ENCODE results near the gene ONECUT2.

ONECUT2 gene

DNA sequence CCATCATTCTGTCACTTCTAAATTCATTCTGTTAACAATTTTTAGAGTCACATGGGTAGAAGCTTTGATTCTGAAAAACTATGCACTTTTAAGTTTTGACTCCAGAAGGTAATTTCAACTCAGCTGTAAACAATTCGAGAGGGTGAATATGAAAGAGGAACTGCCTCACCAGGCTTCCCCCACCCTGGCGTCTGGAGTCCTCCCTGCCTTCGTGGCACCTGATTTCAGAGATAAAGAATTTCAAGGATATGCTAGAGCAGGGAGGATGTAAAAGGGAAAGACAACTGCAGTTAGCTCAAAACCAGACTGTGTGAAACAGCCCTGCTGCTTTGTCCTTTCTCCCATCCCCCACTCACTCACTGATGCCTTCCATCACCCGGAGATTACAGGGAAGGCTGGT lies 40.7 kb downstream of the ONECUT2 start:
- H4K20me1 ChIP-seq (ENCODE audit: insufficient read depth, low read length) = no peaks in the 10 kb centered on the region
- no peak overlapping the region for H3K27ac ChIP-seq (ENCODE audit: low read length)
- H3K4me2 ChIP-seq (ENCODE audit: insufficient read depth, low read length) = no peak overlapping the region
- no peak overlapping the region for H3K4me3 ChIP-seq (ENCODE audit: low read depth in 1 of 2, low read length in 2 of 2)
- no peaks in the 10 kb centered on the region for H3K9me3 ChIP-seq (ENCODE audit: insufficient read depth, low read length, severe bottlenecking)
- no peaks in the 10 kb centered on the region for H3K4me1 ChIP-seq (ENCODE audit: insufficient read depth, low read length)
- TF ChIP-seq EZH2 (IDR thresholded peaks at IDR 0.05; ENCODE audit: borderline replicate concordance, low read depth, low read length, severe bottlenecking) = no peak
- TF ChIP-seq, protein P1, sequence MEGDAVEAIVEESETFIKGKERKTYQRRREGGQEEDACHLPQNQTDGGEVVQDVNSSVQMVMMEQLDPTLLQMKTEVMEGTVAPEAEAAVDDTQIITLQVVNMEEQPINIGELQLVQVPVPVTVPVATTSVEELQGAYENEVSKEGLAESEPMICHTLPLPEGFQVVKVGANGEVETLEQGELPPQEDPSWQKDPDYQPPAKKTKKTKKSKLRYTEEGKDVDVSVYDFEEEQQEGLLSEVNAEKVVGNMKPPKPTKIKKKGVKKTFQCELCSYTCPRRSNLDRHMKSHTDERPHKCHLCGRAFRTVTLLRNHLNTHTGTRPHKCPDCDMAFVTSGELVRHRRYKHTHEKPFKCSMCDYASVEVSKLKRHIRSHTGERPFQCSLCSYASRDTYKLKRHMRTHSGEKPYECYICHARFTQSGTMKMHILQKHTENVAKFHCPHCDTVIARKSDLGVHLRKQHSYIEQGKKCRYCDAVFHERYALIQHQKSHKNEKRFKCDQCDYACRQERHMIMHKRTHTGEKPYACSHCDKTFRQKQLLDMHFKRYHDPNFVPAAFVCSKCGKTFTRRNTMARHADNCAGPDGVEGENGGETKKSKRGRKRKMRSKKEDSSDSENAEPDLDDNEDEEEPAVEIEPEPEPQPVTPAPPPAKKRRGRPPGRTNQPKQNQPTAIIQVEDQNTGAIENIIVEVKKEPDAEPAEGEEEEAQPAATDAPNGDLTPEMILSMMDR (IDR thresholded peaks at IDR 0.05; ENCODE audit: borderline replicate concordance, extremely low read depth, low read length, poor library complexity, severe bottlenecking) = no peak
- ATAC-seq (ENCODE audit: insufficient read depth, low read depth) (no peak), DNase-seq (no peak)
- H3K9ac ChIP-seq (ENCODE audit: low read depth, low read length) = no peak overlapping the region
- H2AFZ ChIP-seq (ENCODE audit: low read depth, low read length) = no peak overlapping the region
- peaks cover 11% of the 10 kb centered on the region for H3K27me3 ChIP-seq (ENCODE audit: insufficient read depth, low read length, poor library complexity)
- H3K79me2 ChIP-seq (ENCODE audit: insufficient read depth, low read length) = no peaks in the 10 kb centered on the region
- no peaks in the 10 kb centered on the region for H3K36me3 ChIP-seq (ENCODE audit: insufficient read depth, low read length)

GRCh38 chr18:57480733-57481132 lies 45.6 kb downstream of the ONECUT2 start:
- H2AFZ ChIP-seq (ENCODE audit: low read depth, low read length) = no peak overlapping the region
- H4K20me1 ChIP-seq (ENCODE audit: insufficient read depth, low read length) = no peaks in the 10 kb centered on the region
- H3K4me2 ChIP-seq (ENCODE audit: insufficient read depth, low read length) = no peak overlapping the region
- H3K4me3 ChIP-seq (ENCODE audit: low read depth in 1 of 2, low read length in 2 of 2) = no peak overlapping the region
- no peak overlapping the region for H3K9ac ChIP-seq (ENCODE audit: low read depth, low read length)
- H3K36me3 ChIP-seq (ENCODE audit: insufficient read depth, low read length) = no peaks in the 10 kb centered on the region
- no peaks in the 10 kb centered on the region for H3K9me3 ChIP-seq (ENCODE audit: insufficient read depth, low read length, severe bottlenecking)
- DNase-seq (no peak), ATAC-seq (ENCODE audit: insufficient read depth, low read depth) (no peak)
- H3K79me2 ChIP-seq (ENCODE audit: insufficient read depth, low read length) = no peaks in the 10 kb centered on the region
- H3K27ac ChIP-seq (ENCODE audit: low read length) = no peak overlapping the region
- H3K27me3 ChIP-seq (ENCODE audit: insufficient read depth, low read length, poor library complexity) = peaks cover 13% of the 10 kb centered on the region
- TF ChIP-seq, protein P1 (IDR thresholded peaks at IDR 0.05; ENCODE audit: borderline replicate concordance, extremely low read depth, low read length, poor library complexity, severe bottlenecking) = no peak
- TF ChIP-seq EZH2 (IDR thresholded peaks at IDR 0.05; ENCODE audit: borderline replicate concordance, low read depth, low read length, severe bottlenecking) = no peak
- H3K4me1 ChIP-seq (ENCODE audit: insufficient read depth, low read length) = no peaks in the 10 kb centered on the region

GRCh38 chr18:57497372-57498294 lies 62.5 kb downstream of the ONECUT2 start:
- H3K4me2 ChIP-seq (ENCODE audit: insufficient read depth, low read length) = no peak overlapping the region
- no peak overlapping the region for H3K9ac ChIP-seq (ENCODE audit: low read depth, low read length)

More at GRCh38 chr18:57497372-57498294, 62.5 kb downstream of the ONECUT2 start:
- no peak overlapping the region for H3K27ac ChIP-seq (ENCODE audit: low read length)
- H4K20me1 ChIP-seq (ENCODE audit: insufficient read depth, low read length) = no peaks in the 10 kb centered on the region
- no peaks in the 10 kb centered on the region for H3K9me3 ChIP-seq (ENCODE audit: insufficient read depth, low read length, severe bottlenecking)
- H3K4me3 ChIP-seq (ENCODE audit: low read depth in 1 of 2, low read length in 2 of 2) = no peak overlapping the region
- no peak overlapping the region for H2AFZ ChIP-seq (ENCODE audit: low read depth, low read length)
- no peak for DNase-seq
- no peaks in the 10 kb centered on the region for H3K36me3 ChIP-seq (ENCODE audit: insufficient read depth, low read length)
- no peaks in the 10 kb centered on the region for H3K4me1 ChIP-seq (ENCODE audit: insufficient read depth, low read length)
- no peaks in the 10 kb centered on the region for H3K27me3 ChIP-seq (ENCODE audit: insufficient read depth, low read length, poor library complexity)
- H3K79me2 ChIP-seq (ENCODE audit: insufficient read depth, low read length) = no peaks in the 10 kb centered on the region
- ATAC-seq (ENCODE audit: insufficient read depth, low read depth) = no peak
- no peak for TF ChIP-seq EZH2 (IDR thresholded peaks at IDR 0.05; ENCODE audit: borderline replicate concordance, low read depth, low read length, severe bottlenecking)
- TF ChIP-seq, protein P1 (IDR thresholded peaks at IDR 0.05; ENCODE audit: borderline replicate concordance, extremely low read depth, low read length, poor library complexity, severe bottlenecking) = no peak

Data from DND-41 (cell line).